Neural crest cell (in vitro differentiated cells): ENCODE results near the gene TBC1D3B. TPM values are rescaled to one million over a fixed set of nuclear protein-coding genes. Genes with fewer than 3 reads are reported as not detected.

ENCODE experiments used
- DNase-seq: peaks from one replicate; pipeline ENCODE4 v3.0.0; 2021; ENCODE audit warnings: low read depth, mixed read lengths, low spot score
- H3K27ac Mint-ChIP-seq: one replicate; pipeline ENCODE4 v1.8.0; 2021; ENCODE audit warnings: mild to moderate bottlenecking, mixed read lengths; ENCODE audit not compliant: unreplicated experiment
- H3K27me3 Mint-ChIP-seq: 2 replicates; pipeline ENCODE4 v1.8.0; 2021; ENCODE audit warnings: low read depth, mild to moderate bottlenecking, mixed read lengths
- H3K36me3 Mint-ChIP-seq: 2 replicates; pipeline ENCODE4 v1.8.0; 2021; ENCODE audit warnings: low read depth, mild to moderate bottlenecking, mixed read lengths
- H3K4me1 Mint-ChIP-seq: 2 replicates; pipeline ENCODE4 v1.8.0; 2021; ENCODE audit warnings: mixed read lengths
- H3K4me3 Mint-ChIP-seq: one replicate; pipeline ENCODE4 v1.8.0; 2021; ENCODE audit warnings: mild to moderate bottlenecking, mixed read lengths
- H3K9me3 Mint-ChIP-seq: 2 replicates; pipeline ENCODE4 v1.8.0; 2021; ENCODE audit warnings: mixed read lengths
- total RNA-seq: library from RNA; stranded (reverse); gene quantifications from 2 replicates; pipeline ENCODE4 v1.2.1, GENCODE V29; 2021
- TF ChIP-seq, protein P1 (sequence below): fragments of 200-600 bp; sonication (generic); conservative IDR thresholded peaks from 2 replicates; pipeline ENCODE4 v1.5.0; 2021; ENCODE audit warnings: antibody characterized with exemption, mild to moderate bottlenecking

The TBC1D3B gene
- total RNA-seq, 1 donor from 2014 or later, result 12.5 TPM

DNA sequence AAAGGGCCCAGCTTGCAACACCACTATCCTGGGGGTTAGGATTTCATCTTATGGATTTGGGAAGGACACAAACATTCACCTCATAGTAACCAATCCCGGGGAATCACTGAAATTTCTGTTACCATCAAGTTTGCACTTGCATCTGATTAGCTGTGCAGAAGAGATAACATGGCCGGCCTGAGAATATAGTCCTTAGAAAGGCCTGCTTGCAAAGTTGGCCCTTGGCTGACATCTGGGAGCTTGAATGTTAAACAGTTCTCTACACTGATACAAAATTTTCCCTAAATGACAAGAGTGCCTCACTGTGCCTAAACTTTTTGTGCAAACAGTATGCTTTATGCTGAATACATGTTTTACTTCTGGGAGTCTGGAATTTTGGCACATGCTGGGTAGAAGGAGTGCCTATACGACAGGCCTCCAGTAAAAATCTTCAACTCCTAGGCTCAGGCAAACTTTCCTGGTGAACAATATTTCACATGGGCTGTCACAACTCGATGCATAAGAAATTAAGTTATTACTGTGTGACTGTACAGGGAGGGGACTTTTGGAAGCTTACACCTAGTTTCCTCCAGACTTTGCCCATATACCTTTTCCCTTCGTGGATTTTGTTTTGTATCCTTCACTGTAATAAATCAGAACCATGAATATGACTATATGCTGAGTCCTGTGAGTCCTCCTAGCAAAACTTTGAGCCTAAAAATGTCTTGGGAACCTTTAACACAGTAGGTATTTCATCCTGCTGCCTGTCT lies 31.3 kb downstream of the TBC1D3B start:
- Mint-ChIP-seq H3K27me3 (peaks cover 28% of the 10 kb centered on the region), H3K36me3 (no peaks in the 10 kb centered on the region), H3K9me3 (no peaks in the 10 kb centered on the region), H3K4me1 (peaks cover 5% of the 10 kb centered on the region), H3K27ac (no peak overlapping the region), H3K4me3 (no peak overlapping the region)
- DNase-seq, result no peak
- TF ChIP-seq, protein P1, sequence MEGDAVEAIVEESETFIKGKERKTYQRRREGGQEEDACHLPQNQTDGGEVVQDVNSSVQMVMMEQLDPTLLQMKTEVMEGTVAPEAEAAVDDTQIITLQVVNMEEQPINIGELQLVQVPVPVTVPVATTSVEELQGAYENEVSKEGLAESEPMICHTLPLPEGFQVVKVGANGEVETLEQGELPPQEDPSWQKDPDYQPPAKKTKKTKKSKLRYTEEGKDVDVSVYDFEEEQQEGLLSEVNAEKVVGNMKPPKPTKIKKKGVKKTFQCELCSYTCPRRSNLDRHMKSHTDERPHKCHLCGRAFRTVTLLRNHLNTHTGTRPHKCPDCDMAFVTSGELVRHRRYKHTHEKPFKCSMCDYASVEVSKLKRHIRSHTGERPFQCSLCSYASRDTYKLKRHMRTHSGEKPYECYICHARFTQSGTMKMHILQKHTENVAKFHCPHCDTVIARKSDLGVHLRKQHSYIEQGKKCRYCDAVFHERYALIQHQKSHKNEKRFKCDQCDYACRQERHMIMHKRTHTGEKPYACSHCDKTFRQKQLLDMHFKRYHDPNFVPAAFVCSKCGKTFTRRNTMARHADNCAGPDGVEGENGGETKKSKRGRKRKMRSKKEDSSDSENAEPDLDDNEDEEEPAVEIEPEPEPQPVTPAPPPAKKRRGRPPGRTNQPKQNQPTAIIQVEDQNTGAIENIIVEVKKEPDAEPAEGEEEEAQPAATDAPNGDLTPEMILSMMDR, result no peak

DNA sequence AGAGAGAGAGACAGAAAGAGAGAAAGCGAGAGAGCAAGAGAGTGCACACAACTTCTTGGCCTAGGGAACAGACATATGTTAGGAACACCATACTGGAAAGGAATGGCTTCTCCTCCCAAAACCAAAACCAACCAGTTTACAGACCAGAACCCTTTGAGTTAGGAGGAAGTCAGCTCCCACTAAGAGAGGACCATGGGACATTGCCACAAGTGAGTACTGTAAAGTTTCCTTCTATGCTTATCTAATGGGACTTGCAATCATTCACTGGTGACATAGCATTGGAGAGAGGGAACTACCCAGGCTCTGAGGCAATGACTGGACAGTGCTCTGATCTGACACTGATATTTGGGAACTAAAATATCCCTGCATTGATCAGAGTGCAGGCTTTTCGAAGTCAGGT lies 32.4 kb downstream of the TBC1D3B start:
- Mint-ChIP-seq H3K4me3 (no peak overlapping the region), H3K9me3 (no peaks in the 10 kb centered on the region), H3K36me3 (no peaks in the 10 kb centered on the region), H3K4me1 (peaks cover 4% of the 10 kb centered on the region), H3K27me3 (peaks cover 22% of the 10 kb centered on the region), H3K27ac (no peak overlapping the region)
- DNase-seq, result no peak
- TF ChIP-seq, protein P1, result no peak

- no peak overlapping the region for H3K27ac Mint-ChIP-seq
- H3K36me3 Mint-ChIP-seq, result no peaks in the 10 kb centered on the region
- no peak for DNase-seq
- H3K4me3 Mint-ChIP-seq, result no peak overlapping the region
- TF ChIP-seq, protein P1, result no peak
- no peaks in the 10 kb centered on the region for H3K4me1 Mint-ChIP-seq
- peaks cover 16% of the 10 kb centered on the region for H3K27me3 Mint-ChIP-seq
- H3K9me3 Mint-ChIP-seq, result peaks cover 2% of the 10 kb centered on the region
Observed at GRCh38 chr17:36142806-36143205, 33.6 kb downstream of the TBC1D3B start.

DNA sequence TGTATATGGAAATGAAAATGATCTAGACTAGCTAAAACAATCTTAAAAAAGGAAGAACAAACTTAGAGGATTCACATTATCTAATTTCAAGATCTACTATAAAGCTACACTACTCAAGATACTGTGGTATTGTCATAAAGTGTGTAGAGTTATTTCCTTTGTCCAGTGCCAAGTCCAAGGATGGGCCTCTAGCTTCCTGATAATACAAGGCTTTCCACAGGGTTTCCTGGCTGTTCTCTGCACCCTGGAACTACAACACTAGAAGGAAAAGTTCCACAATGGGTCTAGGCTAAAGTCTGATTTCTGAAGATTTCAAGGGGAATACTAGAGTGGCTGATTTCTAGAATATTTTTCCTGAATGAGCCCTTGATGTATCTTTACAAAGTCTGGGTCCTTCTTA lies 34.2 kb downstream of the TBC1D3B start:
- Mint-ChIP-seq H3K36me3 (no peaks in the 10 kb centered on the region), H3K4me1 (no peaks in the 10 kb centered on the region), H3K27me3 (peaks cover 11% of the 10 kb centered on the region), H3K9me3 (peaks cover 2% of the 10 kb centered on the region), H3K27ac (no peak overlapping the region), H3K4me3 (no peak overlapping the region)
- TF ChIP-seq, protein P1, result no peak
- no peak for DNase-seq

- H3K27ac Mint-ChIP-seq, result no peak overlapping the region
- DNase-seq, result no peak
- H3K4me3 Mint-ChIP-seq, result no peak overlapping the region
- TF ChIP-seq, protein P1, result no peak
- H3K4me1 Mint-ChIP-seq, result peaks cover 2% of the 10 kb centered on the region
- peaks cover 6% of the 10 kb centered on the region for H3K27me3 Mint-ChIP-seq
- H3K36me3 Mint-ChIP-seq, result no peaks in the 10 kb centered on the region
- H3K9me3 Mint-ChIP-seq, result peaks cover 2% of the 10 kb centered on the region
Observed at GRCh38 chr17:36136439-36136838, 40.0 kb downstream of the TBC1D3B start.
